Stimulated activated CD8-positive, alpha-beta memory T cell treated with anti-CD3 and anti-CD28 coated beads, Interleukin-12 subunit alpha, Interleukin-12 subunit beta, amount 100 ng/mL, for 24 hours (primary cell): ENCODE results near the gene STX8.
"Not testable (repeated sequence)": the region's sequence is repeated elsewhere in the genome, so short reads cannot be mapped to it uniquely, and the experiment has no call there.

ENCODE experiments used
- DNase-seq: peaks from one replicate; pipeline ENCODE4 v3.0.0-alpha.2; 2020; ENCODE audit errors: extremely low read depth

STX8 gene

DNA sequence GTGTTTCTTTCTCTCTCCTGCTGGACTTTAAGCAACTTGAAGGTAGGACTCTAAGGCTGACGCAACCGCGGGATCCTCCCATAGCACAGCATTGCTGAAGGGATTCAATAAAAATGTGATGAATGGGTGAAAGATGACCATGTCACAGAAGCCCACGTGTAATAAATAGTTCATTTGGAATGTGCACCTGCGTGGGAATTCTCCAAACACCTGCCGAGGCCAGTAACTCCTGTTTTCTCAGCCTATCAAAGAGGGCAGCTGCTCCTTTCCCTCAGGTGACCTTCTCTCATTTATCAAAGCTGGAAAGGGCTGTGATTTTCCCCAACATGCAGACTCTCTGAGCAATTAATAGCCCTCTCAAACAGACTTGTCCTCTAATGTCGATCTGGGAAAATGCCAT is 235.7 kb downstream of the STX8 start:
- no peak for DNase-seq

DNA sequence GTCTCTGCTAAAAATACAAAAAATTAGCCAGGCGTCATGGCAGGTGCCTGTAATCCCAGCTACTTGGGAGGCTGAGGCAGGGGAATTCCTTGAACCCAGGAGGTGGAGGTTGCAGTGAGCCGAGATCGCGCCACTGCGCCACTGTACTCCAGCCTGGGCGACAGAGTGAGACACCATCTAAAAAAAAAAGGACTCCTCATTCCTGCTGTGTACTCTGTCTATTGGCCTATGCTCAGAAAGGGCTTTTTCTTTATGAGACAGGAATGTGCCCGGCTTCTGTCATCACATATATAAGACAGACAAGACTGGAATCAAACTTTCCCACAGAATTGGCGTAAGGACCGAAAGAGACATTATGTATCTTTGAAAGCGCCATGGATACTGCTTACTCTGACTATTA is 236.1 kb downstream of the STX8 start:
- not testable (repeated sequence) for DNase-seq

DNA sequence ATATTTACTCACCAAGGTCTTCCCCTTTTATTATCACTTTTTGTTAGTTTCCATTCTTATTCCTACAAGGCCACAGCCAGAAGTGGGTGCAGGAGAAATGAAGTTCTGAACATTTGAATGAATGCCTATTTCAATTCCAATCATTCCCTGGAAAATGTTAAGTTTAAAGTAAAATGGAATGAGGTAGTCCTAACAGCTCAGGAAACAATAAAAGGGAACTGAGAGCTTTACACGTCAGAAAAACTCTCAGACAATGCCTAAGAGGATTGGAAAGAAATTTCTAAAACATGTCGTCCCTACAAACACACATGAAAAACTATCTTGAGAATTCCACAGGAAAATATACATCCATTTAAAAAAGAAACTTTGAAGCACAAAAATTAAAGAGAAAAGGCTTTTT is 238.8 kb downstream of the STX8 start:
- DNase-seq, result no peak

GRCh38 chr17:9334536-9335446 is 240.8 kb downstream of the STX8 start:
- no peak for DNase-seq

GRCh38 chr17:9332132-9332494 is 243.5 kb downstream of the STX8 start:
- no peak for DNase-seq

DNA sequence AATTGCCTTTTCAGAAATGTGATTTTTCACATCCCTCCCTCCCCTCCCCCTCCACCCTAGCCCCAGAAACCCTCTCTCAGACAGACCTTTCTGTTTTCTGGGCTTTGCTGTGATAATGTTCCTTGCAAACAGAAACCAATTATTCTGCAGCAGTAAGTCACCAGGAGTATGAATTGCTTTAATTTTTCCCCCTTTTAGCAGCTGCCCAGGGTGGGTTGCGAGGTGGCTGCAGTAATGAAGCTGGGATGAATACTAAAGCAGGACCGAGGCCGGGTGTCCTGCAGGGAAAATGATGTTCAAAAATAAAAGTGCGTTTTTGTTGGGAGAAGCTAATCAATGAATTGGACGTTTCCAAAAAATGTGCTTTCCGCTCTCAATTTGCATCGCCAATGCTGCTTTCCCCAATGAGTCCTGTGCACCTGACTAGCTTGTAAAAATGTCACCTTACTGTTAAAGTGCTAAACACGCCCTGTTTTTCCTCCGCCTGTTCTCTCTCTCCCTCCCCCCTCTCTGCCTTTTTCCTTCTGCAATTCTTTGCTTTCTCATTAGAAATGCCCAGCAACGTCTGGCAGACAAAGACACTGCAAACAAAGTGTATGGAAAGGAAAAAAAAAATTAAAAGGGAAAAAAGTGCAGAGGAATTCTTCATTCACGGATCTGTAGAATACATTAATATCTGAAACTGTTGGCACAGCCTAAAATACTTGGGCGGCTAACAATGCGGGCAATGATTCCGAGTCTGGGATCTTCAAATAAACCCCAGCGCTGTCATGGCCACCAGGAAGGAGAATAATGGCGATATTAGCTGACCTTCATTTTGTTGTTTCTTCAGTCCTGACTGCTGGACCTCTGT is 244.1 kb downstream of the STX8 start:
- DNase-seq, result no peak

DNA sequence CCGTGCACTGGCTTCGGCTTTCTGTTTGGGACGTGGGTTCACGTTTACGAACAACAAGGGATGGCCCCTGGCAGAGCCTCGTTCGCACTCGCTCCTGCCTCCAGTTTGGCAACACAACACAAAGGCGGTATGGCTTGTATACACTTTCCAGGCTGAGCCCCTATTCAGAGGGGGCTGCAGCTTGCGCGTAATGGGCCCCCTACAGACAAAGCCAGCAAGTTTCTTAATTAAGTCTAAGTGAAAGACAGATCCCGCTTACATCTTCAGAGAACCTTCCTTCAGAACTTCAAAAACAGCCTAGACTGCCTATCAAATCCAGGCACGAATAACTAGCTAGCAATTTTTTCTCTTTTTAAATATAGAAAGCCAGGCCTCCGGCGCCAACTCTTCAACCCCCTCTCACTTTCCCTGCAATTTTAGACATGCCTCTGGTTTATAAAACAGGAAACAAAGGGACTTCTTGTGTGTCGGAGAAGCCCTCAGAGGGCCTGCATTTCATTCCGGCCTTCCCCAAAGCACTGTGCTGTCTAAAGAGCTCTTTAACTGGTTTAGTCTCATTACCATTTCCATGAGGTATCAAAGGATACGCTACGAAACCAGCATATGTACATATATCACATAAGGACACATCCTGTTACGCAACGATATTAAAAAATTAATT is 244.9 kb downstream of the STX8 start:
- DNase-seq, result no peak

DNA sequence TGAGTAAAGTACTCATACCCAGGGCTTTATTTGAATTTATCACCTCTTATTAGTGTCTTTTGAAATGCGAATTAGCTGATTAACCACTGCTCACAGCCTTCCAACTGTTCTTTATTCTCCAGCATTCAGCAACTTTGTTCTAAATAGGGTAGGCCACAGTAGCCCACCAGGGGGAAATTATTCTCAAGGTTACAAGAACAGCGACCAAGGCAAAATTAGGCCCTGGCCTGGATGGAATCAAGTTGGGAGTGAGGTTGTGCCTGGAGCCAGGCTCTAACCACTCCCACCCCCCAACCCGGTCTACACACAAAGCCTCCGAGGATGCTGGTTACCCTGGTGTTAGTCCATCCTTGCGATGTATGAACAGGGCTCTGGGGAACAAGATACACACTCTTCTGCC is 245.5 kb downstream of the STX8 start:
- no peak for DNase-seq

GRCh38 chr17:9329251-9329921 is 246.2 kb downstream of the STX8 start:
- no peak for DNase-seq

DNA sequence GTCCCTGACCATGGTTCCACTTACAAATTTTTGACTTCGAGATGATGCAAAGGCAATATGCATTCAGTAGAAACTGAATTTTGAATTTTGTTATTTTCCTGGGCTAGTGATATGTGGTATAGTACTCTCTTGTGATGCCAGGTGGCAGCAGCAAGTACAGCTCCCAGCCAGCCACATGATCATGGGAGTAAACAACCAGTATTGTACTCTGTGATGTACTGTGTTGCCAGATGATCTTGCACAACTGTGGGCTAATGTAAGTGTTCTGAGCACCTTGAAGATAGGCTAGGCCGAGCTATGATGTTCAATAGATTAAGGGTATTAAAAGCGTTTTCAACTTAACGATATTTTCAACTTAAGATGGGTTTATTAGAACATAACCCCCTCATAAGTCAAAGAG is 250.8 kb downstream of the STX8 start:
- DNase-seq, result no peak

- DNase-seq, result no peak
Observed at GRCh38 chr17:9322326-9322725, 253.3 kb downstream of the STX8 start.

- no peak for DNase-seq
Observed at GRCh38 chr17:9321890-9322289, 253.7 kb downstream of the STX8 start.

DNA sequence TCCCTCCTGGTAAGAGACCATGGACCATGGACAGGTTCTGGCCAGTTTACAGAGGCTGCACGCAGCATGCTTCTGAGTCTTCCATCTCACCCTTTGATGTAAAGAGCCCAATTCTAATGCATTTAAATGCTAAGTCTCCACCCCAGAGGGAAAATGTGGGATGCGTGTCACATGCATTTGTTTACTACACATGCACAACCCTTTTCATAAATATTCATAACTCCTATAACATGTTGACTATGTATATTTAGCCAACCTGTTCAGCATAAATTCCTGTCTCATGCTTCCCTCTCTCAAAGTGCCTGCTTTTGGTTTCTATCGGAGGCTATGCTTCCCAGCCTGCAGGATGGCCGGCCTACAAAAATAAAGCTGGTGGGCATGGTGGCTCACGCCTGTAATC is 260.3 kb downstream of the STX8 start:
- no peak for DNase-seq

- no peak for DNase-seq
Observed at GRCh38 chr17:9313346-9313745, 262.3 kb downstream of the STX8 start.

- no peak for DNase-seq
Observed at GRCh38 chr17:9309216-9309615, 266.4 kb downstream of the STX8 start.

GRCh38 chr17:9308069-9308468 is 267.6 kb downstream of the STX8 start:
- DNase-seq, result no peak

DNA sequence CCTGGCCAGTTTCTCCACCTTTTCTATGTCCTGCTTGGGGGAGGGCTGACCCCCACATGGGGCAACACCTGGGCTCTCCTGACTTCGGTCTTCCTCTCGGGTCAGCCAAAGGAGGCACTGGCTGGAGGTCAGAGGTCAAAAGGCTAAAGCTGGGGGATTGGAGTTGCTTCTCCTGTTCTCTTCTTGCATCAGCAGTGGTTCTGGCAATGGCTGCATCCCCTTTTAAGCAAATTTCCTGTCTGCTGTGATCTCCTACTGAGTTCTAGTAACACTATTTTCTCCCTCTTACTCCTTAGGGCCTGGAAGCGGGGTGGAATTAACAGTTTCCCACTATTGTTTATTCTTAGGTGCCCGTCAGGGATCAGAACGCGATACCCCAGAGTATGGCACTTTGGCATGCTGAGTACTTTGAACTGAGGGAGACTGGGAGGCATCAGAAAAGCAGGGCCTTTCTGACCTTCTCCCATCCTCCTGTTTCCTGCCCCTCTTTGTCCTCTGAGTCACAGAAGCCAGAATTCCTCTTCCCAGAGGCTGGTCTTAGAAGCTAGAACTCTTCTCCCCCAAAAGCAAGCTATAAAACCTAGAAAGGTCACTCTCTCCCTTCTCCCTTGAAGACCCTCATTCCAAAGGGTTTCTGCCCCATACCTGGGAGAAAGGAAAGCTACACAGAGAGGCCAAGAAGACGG is 268.2 kb downstream of the STX8 start:
- DNase-seq, result no peak

DNA sequence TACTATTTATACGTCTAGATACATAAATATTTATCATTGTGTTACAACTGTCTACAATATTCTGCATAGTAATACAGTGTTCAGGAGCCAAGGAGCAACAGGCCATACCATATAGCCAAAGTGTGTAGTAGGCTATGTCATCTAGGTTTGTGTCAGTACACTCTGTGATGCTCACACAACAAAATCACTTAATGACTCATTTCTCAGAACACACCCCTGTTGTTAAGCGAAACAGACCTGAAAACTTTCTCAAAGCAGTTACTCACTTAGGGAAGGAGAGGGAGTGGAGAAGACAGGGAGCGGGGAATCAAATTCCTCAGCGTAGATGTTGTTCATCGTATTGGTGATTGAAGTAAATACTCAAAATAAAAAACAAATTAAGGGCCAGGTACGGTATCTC is 269.5 kb downstream of the STX8 start:
- no peak for DNase-seq

DNA sequence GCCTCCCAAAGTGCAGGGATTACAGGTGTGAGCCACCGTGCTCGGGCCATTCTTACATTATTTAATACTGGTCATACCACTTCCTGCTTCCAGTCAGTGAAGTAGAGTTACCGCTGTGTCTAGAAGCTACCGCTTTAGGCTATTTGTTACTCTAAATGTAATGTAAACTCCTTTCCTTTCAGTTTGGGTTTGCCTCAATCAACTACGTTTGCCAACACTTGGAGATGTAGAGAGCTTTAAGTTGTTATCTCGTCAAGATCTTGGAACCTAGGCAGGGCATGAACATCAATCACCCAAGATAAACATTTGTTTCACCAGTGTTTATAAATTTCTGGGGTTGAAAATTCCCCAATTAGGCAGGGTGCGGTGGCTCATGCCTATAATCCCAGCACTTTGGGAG is 275.9 kb downstream of the STX8 start:
- no peak for DNase-seq

DNA sequence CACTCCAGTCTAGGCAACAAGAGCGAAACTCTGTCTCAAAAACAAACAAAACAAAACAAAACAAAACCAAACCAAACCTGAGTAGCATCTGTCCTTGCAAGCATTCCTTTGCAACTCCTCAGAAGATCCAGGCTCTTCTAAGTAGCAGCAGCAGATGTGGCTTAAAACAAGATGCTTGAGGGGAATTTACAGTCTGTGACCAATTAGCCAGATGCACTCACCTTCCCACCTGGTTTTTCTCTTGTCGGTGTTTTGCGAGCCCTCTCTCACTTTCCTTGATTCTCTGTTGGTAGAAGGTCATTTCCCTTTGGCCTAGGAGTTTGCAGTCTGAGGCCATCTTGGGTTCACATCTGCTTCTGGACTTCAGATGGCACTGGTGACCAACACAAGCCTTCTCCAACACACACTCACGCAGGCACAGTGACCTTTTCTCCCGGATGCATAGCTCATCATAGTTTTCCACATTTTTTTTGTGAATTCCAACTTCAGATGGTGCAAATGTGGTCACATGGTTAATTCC is 276.8 kb downstream of the STX8 start:
- DNase-seq, result no peak

DNA sequence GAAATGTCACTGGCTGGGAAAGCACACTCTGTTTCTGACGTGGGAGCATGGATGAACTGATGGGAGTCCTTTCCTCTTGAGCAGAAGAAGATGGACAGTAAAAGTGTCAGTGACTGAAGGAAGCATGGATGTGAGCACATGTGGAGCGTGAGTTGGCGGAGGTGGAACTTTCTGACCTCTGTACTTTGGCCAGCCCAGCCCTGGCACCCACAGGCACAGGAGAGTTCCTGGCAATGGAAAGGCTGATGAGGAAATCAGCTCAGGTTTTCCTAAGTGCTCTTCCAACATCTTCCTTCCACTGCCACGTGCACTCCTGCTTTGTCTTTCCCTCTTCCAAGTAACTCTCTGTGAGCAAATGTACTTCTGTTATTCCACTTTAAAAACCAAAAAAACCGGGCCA is 277.5 kb downstream of the STX8 start:
- no peak for DNase-seq
